Middle frontal gyrus (tissue), 1 donor: ENCODE results near the gene FOXB2.
"Not testable (repeated sequence)": the region's sequence is repeated elsewhere in the genome, so short reads cannot be mapped to it uniquely, and the experiment has no call there.

Source experiments
- DNase-seq: peaks from one replicate; pipeline ENCODE4 v3.0.0-alpha.2; 2015; ENCODE audit warnings: low spot score; ENCODE audit errors: extremely low spot score

The FOXB2 gene

DNA sequence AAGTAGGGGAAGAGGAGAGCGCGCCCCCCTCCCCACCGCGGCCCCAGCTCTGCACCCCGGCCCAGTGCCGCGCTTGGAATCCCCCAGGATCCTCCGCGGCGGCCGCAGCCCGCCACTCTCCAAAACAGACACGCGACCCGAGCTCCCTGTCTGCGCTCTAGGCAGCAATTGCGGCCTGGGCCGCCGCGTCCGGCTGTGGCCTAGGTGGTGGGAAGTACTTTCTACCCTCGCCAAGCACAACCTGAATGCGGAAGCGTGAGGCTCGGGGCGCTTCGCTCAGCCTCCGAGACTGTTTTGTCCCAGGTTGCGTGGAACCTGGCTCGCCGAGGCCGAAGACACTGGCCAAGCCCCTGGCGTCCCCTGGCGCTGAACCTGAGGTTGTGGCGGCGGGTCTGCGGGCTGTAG, 3.3 kb upstream of the FOXB2 start:
- no peak for DNase-seq

DNA sequence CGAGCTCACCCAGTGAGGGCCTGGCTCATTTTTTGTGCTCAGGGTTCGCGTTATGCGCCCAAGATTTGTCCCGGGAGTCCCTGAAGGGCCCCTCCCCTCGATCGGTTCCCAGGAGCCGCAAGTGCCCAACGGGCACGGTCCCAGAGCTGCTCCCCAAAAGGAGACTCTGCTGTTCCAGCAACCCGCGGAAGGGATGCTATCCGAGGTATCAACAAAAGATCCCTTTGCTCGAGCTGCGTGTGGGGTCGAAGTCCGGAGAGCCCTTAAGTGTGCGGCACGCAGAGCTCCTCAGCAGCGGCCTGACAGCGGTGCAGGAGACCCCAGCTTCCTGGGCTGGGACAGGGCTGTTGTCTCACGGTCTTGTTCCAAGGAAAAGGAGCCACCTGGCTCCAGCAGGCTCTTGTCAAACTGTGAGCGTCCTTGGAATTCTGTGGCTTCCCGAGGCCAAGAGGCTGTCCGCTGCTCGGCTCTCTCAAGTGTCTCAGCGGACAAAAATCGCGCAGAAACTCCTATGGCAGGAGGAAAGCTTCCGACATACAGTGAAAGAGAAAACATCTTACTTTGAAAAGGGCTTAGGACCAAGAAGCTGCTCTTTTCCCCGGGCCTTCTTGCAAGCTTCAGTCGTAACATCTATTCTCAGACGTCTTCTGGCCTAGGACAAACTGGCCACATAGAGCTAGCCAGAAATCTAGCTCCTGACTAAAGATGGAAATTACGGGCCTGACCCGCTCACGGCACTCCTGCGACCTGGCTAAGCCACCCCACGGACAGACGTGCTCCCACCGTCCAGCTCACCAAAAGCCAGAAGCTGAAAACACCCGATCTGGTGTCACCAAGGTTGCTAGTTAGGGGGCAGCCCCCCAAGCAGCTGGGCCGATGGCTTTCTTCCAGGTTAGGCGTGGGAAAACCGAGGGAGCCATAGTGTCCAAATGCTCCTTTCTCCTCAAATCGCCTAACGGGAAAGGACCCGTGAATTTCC, 2.6 kb upstream of the FOXB2 start:
- no peak for DNase-seq

DNA sequence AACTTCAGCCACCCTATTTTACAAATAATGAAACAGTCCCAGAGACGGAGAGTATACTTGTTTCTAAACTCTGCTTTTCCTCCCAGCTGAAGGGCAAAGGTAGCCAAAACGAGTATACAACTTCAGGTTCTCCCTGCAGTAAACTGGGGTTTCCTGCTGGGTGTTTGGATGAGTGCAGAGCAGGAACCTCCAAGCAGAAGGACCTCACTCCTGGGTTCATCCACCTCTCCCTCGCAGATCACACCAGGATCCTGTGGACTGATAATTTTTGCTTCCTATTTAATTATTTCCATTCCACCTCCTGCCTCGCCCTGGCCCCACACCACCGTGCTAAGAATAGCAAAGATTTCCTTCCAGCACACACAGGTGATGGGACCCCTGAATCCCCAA, 2.0 kb upstream of the FOXB2 start:
- DNase-seq: no peak

DNA sequence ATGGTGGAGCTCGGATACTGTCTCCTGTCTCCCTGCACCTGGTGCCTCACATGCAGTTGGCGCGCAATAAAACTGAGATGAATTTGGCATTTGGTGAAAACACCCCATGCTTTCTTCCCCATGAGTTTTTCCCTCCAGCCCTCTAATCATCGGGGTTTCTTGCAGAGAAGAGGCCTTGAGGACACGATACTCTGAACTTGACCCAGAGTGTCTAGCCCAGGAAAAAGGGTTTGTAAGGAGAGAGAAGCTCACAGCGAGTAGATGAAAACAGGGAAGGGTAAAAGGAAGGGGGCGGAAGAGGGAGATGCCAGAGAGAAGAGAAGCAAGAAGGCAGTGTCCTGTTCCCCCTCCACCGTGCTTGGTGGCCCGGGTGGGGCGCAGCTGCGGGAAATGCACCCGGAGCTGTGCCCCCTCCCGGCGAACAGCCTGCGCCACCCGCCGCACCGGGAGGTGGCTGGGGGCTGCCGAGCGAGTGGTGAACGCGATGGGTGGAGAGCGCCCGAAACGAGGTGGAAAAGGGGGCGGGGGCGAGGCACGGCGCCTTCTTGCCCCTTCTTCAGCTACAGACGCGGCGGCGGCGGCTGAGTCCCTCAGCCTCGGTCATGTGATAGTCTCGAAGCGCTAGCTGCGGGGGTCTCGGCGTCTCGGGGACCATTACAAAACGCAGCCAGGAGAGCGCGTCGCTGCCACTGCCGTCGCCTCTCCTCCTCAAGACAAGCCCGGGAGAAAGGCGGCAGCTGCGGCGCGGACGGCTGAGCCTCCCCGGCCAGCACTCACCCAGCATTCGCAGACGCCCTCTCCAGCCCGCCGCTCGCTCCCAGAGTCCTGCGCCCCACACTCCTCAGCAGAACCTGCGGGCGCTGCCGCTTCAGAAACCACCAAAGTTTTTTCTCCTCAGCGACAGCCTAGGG, 1.1 kb upstream of the FOXB2 start:
- no peak for DNase-seq

DNA sequence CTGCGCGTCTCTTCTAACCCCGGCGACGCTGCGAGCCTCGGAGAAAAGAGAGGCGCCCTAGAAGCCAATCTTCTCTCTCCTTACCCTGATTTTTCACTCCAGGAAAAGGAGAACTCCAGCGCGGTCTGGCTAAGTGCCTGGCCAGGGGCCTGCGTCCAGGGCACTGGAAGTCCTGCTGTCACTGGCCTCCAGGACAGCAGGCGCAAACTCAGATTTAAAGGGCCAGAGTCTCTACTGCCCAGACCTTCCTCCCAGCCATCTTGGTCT, 553 bp upstream of the FOXB2 start:
- DNase-seq: no peak

DNA sequence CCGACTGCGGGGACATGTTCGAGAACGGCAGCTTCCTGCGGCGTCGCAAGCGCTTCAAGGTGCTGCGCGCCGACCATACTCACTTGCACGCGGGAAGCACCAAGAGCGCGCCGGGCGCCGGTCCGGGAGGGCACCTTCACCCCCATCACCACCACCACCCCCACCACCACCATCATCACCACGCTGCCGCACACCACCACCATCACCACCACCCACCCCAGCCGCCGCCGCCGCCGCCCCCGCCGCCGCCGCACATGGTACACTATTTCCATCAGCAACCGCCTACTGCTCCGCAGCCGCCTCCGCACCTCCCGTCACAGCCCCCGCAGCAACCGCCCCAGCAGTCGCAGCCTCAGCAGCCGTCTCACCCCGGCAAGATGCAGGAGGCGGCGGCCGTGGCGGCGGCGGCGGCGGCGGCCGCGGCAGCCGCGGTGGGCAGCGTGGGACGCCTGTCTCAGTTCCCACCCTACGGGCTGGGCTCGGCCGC, 514 bp downstream of the FOXB2 start:
- no peak for DNase-seq

DNA sequence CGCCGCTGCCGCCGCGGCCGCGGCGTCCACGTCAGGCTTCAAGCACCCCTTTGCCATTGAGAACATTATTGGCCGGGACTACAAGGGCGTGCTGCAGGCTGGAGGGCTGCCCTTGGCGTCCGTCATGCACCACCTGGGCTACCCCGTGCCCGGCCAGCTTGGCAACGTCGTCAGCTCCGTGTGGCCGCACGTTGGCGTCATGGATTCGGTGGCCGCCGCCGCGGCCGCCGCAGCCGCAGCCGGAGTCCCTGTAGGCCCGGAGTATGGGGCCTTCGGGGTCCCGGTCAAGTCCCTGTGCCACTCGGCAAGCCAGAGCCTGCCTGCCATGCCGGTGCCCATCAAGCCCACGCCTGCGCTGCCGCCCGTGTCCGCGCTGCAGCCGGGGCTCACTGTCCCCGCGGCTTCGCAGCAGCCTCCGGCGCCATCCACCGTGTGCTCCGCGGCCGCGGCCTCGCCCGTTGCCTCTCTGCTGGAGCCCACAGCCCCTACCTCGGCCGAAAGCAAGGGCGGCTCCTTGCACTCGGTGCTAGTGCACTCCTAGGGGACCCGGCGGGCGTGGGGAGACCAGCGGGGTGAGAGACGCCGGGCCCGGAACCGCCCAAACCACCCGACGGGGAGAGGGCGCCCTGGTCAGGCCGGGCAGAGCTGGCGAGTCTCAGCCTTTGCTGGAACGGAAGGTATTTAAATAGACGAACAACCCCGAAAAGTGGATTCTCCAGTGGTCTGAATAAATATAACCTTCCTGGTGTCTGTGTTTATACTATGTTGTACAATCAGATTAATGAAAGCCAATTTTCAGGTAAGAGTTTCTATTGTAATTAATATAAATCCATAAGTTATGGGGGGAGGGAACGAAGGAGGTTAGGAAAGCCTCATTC, 1.2 kb downstream of the FOXB2 start:
- DNase-seq: no peak

DNA sequence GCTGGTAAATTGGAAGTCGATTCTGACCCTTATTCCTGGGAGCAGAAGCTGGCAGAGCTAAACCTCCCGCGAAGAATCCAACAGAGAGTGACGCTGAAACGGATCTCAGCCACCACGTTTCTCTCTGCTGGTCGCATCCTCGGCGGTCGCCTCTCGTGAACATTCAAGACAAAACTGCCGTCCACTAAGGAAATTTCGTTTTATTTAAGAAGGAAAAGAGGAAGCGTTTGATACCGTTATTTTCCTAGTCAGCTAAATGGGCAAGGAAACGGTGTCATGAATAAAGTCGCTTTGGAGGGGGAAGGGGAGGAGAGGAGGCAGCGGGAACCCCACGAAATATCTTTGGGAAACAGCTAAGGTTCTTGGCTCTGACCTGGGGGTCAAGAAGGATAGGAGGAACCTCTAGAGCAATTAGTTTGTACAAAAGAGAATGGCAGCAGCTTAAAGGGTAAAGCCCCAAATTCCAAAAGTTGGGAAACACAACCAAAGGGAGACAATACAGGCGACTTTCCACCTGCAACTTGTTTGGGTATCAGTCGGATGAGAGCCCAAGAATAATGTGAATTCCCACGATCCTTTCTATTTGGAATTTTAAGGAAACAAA, 1.9 kb downstream of the FOXB2 start:
- DNase-seq: no peak

DNA sequence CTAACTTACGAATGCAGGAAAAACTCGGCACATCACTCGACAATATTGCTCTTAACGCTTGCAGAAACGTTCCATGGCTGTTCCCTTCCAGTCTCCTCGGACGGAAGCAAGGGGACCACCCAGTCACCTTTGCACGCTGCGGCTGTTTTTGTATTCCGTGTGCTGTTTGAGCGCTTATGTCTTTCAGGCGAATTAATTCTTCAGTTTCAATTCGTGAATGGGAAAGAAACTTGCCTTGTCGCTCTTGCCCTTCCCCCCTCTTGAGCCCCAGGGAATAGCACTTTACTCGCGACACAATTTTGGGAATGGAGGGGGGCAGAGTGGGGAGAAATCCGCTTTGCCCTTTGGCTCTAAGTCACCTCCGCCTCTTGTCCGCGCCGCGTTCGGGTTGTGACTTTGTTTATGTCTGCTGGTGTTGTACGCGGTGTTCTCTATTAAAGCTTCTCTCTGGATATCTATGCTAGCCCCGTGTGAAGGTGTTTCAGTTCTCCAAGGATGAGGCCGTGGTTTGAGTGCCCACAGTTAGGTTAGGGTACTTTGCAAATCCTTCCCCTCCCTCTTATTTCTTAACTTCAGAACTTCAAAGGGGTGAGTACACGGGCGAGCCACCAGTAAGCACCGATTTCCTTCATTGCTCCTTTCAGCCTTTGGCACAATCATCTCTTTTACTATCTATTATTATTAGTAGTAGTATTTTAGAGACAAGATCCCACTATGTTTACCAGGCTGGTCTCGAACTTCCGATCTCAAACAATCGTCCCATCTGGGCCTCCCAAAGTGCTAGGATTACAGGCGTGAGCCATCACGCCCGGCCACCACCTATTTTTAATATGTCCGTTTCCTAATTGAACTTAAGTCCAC, 2.7 kb downstream of the FOXB2 start:
- no peak for DNase-seq

DNA sequence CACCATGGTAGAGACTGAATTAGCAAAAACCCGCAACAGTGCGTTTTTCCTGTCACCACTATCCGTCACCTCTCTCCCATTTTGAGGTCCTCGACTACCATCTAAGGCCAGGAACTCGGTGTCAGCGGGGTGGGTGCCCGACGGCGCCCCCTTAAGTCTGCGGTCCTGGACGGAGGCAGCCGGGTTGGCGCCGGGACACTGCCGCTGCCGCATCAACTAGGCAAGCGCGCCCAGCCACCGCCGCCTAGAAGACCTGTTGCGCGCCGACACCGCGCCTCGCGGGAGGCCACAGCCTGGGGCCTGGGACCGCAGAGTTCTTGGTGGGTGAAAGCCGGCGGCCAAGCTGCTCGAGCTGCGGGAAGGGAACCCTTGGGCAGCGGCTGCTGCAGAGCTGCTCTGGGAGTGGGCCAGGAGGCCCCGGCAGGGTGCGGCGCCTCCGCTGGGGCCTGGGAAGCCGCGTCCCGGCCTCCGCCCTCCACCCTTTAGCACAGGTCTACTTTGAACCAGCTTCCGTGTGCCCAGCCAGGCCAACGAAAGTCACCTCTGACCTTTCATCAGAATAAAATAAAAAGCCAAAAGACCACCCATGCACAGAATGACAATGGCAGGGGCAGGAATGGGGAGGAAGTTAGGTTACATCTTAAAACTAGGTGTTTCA, 3.5 kb downstream of the FOXB2 start:
- DNase-seq: no peak

DNA sequence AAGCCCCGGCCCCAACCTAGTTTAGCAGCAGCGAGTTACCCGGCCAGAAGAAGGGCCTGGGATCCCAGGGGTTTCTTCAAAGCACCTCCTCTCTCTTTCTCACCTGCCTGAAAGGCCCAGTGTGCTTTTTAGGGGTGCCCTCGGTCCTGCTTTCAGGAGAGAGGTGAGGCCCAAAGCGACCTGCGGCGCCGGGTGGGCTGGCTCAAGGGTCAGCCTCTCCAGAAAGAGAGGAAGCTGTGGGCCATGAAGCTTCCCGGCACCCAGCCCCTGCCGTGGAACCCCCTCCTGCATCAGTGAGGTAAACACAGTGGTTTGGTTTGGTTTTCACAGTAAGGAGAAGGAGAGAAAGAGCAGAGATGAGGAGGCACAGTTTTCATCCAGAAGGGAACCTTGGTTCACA, 4.3 kb downstream of the FOXB2 start:
- DNase-seq: no peak

DNA sequence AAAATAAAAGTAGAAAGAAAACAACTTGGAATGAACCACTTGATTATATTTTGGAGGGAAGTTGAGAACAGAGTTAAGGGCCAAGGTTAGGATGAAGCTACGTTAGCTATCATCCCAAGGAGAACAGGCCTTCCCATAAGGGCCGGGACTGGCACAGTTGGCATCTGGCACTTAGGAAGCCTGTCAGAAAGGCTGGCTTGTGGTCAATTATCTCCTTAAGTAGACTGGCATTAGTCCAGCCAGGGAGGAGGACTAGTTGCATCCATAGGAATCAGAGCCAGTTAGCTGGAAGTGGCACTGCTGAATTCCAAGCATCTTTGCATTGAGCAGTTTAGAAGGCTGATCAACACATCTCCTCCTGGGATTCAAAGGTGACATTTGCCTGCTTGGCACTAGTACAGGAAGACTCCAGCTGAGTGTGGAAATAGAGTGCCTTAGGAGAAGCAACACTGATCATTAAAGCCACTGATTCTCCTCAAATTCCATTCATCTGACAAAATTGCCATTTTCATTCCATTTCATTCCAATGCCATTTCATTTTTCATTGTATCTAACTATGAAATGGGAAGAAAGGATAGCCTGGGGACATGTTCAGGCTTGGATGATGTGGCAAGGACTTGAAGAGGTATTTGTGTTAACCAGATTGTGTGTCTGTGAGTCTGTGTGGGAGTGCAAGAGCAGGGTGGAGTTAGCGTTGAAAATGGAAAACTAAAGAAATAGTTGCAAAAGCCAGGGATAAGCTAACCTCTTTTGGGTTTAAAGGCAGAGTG, 5.5 kb downstream of the FOXB2 start:
- no peak for DNase-seq

DNA sequence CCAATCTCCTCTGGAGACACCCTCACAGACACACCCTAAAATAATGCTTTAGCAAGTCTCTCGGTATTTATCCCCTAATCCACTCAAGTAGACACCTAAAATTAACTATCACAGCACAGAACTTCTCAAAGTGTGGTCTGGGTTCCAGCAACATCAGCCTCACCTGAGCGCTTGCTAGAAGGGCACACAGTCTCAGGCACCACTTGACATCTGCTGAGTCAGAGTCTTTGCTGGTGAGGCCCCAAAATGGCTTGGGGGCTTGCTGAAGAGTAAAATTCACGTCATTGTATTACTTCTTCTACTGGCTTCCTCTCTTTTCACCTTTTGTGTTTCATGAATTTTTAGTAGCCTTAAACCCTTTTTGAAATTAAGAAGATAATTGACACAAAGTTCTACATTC, 9.0 kb downstream of the FOXB2 start:
- DNase-seq: no peak

DNA sequence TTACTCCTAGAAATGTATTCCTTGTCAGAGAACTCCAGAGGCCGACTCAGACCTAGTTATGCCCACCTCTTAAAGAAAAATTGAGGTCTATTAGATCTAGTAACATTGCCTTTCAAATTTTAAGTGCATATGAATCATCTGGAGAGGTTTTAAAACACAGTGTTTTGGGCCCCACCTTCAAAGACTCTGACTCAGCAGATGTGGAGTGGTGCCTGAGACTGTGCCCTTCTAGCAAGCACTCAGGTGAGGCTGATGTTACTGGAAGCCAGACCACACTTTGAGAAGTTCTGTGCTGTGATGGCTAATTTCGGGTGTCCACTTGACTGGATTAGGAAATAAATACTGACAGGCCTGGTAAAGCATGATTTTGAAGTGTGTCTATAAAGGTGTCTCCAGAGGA, 10.6 kb downstream of the FOXB2 start:
- DNase-seq: no peak

DNA sequence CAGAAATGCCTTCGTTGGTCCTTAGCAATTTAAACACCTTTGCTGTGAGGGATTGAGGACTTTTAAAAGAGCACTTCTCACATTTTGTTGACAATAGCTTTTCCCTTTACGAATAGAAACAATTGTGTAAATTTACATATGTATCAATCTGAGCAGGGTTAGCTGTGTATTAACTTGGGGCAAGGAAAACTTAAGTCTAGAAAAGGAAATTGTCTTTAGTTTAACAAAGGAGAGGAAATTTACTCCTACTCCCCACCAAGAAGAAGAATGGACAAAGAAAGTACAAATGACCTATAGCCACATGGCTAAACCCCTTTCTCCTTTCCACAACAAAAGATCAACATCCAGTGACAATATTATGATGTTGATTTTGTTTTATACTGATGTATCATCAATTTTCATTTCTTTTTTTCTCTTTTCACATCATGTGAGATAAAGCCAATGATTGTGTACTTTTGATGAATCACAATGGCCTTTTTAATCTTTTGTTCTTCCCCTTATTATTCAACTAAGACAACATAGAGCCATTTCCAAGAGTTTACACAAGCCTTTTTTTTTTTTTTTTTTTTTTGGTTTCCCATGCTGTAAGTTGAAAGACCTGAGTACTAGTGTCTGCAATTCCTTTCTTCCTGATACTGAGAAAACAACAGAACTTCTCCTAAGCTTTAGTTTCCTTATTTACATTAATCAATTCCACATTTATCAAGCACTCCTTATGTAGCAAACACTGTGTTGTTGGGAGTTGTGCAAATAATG, 19.0 kb downstream of the FOXB2 start:
- no peak for DNase-seq

DNA sequence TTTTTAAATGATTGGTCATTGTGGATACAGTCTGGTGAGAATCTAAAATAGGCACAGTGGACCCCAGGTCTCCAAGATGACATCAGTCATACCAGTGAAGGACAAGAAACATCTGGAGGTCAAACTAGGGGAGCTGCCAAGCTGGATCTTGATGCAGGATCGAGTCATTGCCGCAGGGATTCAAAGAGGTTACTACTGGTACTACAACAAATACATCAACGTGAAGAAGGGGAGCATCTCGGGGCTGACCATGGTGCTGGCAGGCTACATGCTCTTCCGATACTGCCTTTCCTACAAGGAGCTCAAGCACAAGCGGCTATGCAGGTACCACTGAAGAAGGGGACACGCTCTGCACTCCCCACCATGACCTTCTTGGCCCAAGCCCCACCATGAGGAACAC, 20.9 kb downstream of the FOXB2 start:
- no peak for DNase-seq

DNA sequence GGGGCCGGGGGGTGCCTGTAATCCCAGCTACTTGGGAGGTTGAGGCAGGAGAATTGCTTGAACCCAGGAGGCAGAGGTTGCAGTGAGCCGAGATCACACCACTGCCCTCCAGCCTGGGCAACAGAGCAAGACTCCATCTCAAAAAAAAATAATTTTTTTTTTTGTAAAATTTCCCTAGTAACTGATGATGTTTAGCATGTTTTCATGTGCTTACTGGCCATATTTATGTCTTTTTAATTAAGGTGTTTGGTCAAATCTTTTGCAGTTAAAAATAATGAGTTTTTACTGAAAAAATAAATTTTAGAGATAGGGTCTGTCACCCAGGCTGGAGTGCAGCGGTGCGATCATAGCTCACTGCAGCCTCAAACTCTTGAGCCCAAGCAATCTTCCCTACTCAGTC, 24.3 kb downstream of the FOXB2 start:
- not testable (repeated sequence) for DNase-seq

DNA sequence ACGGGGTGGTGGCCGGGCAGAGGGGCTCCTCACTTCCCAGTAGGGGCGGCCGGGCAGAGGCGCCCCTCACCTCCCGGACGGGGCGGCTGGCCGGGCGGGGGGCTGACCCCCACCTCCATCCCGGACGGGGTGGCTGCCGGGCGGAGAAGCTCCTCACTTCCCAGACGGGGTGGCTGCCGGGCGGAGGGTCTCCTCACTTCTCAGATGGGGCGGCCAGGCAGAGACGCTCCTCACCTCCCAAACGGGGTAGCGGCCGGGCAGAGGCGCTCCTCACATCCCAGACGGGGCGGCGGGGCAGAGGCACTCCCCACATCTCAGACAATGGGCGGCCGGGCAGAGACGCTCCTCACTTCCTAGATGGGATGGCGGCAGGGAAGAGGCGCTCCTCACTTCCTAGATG, 41.2 kb downstream of the FOXB2 start:
- not testable (repeated sequence) for DNase-seq
